ENCODE data around the gene LRMDA. TPM values are rescaled to one million over a fixed set of nuclear protein-coding genes. Genes with fewer than 3 reads are reported as not detected.

The LRMDA gene
- total RNA-seq, 4 donors from 2014 or later = 0.76 to 6.4 (median 1.3) TPM

GRCh38 chr10:75611993-75612372 is 180.6 kb downstream of the LRMDA start:
- no peak overlapping the region for H3K4me3 ChIP-seq (ENCODE audit: low read depth, poor library complexity, severe bottlenecking)
- WGBS, 2 donors = 82 to 90% methylated on average over 3 of the region's 3 CpGs
- intact Hi-C loops (cut with DNase I; ENCODE audit: low total_unique reads) = no loop called here
- DNase-seq (ENCODE audit: low spot score in 2 of 2) = no peak
- no peak for TF ChIP-seq POLR2A (IDR thresholded peaks at IDR 0.05)
- no peak for TF ChIP-seq CTCF (IDR thresholded peaks at IDR 0.05)

- DNase-seq (ENCODE audit: low spot score in 2 of 2) = no peak
- no peak overlapping the region for H3K4me3 ChIP-seq (ENCODE audit: low read depth, poor library complexity, severe bottlenecking)
- WGBS, 2 donors = 34% methylated on average over 5 of the region's 5 CpGs
- intact Hi-C loops (cut with DNase I; ENCODE audit: low total_unique reads) = no loop called here
- no peak for TF ChIP-seq POLR2A (IDR thresholded peaks at IDR 0.05)
- TF ChIP-seq CTCF (IDR thresholded peaks at IDR 0.05) = no peak
Observed at GRCh38 chr10:75612904-75613684, 181.7 kb downstream of the LRMDA start.

- WGBS, 2 donors = 51 to 61% methylated on average over 10 of the region's 10 CpGs
- no peak for DNase-seq (ENCODE audit: low spot score in 2 of 2)
- intact Hi-C loops (cut with DNase I; ENCODE audit: low total_unique reads) = no loop called here
- no peak overlapping the region for H3K4me3 ChIP-seq (ENCODE audit: low read depth, poor library complexity, severe bottlenecking)
- TF ChIP-seq POLR2A (IDR thresholded peaks at IDR 0.05) = no peak
- no peak for TF ChIP-seq CTCF (IDR thresholded peaks at IDR 0.05)
Observed at GRCh38 chr10:75613685-75614504, 182.5 kb downstream of the LRMDA start.

- DNase-seq (ENCODE audit: low spot score in 2 of 2) = no peak
- no peak overlapping the region for H3K4me3 ChIP-seq (ENCODE audit: low read depth, poor library complexity, severe bottlenecking)
- intact Hi-C loops (cut with DNase I; ENCODE audit: low total_unique reads) = no loop called here
- TF ChIP-seq CTCF (IDR thresholded peaks at IDR 0.05) (no peak), POLR2A (IDR thresholded peaks at IDR 0.05) (no peak)
- 89 to 93% methylated on average over 3 of the region's 3 CpGs for WGBS, 2 donors
Observed at GRCh38 chr10:75616076-75616475, 184.7 kb downstream of the LRMDA start.

GRCh38 chr10:75616874-75617478 is 185.6 kb downstream of the LRMDA start:
- H3K4me3 ChIP-seq (ENCODE audit: low read depth, poor library complexity, severe bottlenecking) = no peak overlapping the region
- no peak for TF ChIP-seq POLR2A (IDR thresholded peaks at IDR 0.05)
- TF ChIP-seq CTCF (IDR thresholded peaks at IDR 0.05) = no peak
- 84 to 94% methylated on average over 3 of the region's 3 CpGs for WGBS, 2 donors
- no peak for DNase-seq (ENCODE audit: low spot score in 2 of 2)
- intact Hi-C loops (cut with DNase I; ENCODE audit: low total_unique reads) = no loop called here
